GM19463 (cell line): ENCODE data around the gene DNASE2B.

ENCODE experiments used
- ATAC-seq: cut with Tn5 transposase; IDR thresholded peaks from one replicate; pipeline ENCODE4 v1.9.1; 2021; ENCODE audit warnings: mild to moderate bottlenecking, moderate library complexity; ENCODE audit not compliant: unreplicated experiment

Gene DNASE2B

GRCh38 chr1:84373436-84374141, 24.7 kb upstream of the DNASE2B start:
- no peak for ATAC-seq

- no peak for ATAC-seq
Measured at GRCh38 chr1:84374991-84375696, 23.1 kb upstream of the DNASE2B start.

DNA sequence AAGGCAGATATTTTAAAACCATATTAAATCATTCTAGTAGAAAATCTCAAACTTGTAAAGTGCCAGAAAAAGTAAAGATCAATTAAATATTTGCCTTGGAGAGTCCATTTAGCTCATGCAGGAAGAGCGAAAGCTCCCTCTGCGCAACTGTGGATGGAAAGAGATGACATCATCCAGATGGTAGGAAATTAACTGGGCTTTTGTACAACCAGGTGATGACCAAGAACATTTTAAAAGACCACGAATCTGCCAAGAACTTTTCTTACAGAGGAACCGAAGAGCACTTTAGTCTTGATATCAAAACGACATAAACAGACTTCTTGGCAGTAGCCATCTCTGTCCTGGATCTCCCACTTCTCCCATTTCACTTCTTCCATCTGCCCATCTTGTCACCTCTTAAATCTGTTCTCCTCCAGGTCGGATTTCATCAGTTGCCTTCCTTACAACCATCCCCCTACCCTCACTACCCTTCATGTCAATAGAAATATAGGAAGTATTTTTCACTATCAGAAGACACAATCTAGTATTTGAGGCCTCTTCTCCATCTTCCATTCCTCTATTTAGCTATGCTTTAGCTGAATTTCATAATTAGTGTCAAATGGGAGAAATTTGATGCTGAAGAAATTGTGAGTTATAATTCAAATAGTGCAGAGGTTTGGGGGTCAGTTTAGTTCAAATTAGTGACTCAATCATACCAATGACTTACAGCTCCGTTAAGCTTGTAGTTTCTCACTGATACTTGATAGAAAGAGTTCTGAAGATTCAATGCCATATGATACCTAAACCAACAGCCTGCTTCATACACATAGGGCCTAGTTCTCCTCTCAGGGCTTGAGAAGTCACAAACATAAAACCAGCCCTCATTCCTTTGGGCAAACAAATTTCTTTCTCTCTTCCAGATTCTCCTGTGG, 22.0 kb upstream of the DNASE2B start:
- ATAC-seq, result no peak

DNA sequence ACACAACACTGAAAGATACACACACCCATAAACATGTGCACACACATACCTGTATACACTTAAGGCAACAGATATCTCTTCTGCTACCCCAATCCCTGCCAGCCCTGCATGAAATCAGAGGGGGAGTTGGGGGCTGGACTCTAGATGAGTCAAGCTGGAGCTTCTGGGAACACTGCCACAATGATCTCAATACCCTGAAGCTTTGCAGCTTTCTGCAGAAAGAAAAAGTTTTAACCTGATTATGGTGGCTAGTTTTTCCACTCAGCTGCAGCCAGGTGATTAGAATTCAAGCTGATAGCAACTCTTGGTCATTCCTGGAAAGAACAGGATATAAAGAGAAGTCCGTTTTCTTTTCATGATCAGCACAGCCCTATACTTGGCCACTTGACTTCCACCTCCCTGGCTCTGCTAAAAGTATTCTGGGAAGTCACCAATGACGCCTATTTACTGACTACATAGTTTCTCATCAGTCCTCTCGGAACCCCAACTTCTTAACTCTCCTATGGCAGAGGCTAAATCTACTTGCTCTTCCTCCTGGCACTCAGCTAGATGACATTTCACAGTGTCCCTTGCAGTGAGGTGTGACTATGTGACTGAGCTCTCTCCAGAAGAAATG, 20.7 kb upstream of the DNASE2B start:
- ATAC-seq, result no peak

DNA sequence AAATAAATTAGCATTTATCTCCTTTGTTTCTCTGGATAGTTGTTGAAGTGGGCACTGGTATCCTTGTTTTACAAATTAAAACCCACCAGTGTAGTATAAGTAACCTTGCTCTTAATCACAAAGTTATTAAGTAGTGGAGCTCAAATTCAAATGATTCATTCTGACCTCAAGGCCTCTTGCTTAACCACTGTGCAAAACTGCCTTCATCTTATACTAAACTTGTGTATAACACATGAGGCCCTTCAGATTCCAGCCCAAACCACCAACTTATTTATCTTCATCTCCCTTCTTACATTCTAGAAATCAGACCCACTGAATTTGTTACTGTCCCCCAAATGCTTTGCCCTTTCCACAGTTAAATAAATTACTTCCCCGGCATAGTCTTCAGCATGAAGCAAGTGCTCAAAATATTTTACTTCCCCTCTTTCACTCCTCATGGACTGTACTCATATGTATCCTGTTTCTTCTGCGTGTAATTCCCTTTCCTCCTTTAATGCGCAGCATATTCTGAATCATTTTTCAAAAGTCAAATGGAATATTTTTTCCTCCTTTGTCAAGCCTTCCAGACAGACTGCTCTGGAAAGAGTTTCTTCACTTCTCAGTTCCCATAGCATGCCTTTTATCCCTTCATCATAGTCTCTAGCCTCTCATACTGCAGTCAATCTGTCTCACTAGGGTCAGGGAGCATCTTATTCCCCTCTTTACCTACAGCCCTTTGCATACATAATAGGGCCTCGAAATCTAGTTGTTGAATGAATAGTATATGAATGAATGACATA, 19.0 kb upstream of the DNASE2B start:
- ATAC-seq, result no peak

GRCh38 chr1:84379917-84380180, 18.4 kb upstream of the DNASE2B start:
- no peak for ATAC-seq

DNA sequence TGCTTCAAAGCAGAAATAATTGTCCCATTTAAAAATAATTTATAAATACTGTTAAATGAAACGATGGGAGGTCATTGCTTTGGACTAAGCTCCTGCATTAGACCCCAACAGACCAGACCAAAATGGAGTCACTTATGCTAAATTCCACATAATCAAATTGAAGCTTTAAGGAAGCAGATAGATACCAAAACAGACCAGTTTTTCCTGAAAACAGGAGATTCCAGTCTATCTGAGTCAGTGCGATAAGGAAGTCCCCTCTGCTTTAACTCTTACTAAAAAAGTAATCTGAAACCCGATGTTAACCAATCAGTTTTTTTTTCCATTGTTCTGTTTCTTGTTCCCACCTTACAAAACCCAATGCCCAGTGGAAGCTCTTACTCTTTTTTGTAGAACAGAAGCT, 16.2 kb upstream of the DNASE2B start:
- no peak for ATAC-seq

- no peak for ATAC-seq
Measured at GRCh38 chr1:84385347-84385746, 12.9 kb upstream of the DNASE2B start.

DNA sequence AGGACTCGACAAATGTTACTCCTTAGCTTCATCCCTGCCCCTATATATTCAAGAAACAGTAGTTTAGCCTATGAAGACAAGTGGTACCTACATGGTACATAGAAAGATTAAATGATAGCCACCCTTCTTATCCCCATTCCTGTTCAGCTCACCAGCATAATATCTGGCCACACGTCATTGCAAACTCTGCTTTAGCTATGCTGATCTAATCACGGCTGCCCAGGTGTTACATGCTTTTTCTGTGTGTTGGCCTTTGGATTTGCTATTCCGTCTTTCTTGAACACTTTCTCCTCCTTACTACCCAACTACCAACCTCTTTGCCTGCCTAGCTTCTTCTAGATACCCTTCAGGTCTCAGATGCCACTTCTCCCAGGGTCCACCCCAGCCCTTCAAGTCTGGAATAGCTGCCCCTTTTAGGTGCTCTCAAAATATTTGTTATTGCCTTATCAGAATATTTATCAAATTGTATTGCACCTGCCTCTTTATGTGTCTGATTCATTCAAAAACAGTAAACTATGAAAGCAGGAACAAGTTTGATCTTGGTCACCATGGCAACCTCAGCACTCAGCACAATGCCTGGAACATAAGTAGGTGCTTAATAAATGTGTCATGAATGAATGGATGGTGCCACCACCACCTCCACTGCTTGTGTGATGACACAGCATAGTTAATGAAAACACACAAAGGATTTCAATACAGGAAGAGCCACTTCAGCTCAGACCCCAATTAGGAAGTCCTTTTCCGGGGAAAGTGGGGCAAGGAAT, 11.4 kb upstream of the DNASE2B start:
- ATAC-seq, result no peak

GRCh38 chr1:84387480-84388163, 10.7 kb upstream of the DNASE2B start:
- no peak for ATAC-seq

- ATAC-seq, result no peak
Measured at GRCh38 chr1:84390226-84390625, 8.1 kb upstream of the DNASE2B start.

DNA sequence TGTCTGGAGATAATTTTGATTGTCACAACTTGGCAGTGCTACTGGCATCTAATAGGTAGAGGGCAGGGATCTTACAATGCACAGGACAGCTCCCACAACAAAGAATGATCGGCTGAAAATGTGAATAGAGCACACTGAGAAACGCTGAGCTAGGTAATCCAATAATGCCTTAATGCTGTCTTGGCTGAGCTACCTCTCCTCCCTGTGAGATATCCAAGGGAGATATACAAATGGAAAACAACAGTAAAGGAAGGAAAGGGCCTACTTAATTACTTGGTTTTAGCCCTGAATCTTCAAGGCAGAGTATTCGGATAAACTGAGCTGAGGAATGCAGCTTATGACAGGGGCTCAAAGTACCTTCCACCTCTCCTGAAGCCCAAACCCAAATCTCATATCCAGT, 2.9 kb downstream of the DNASE2B start:
- ATAC-seq, result no peak

- no peak for ATAC-seq
Measured at GRCh38 chr1:84402060-84402459, 3.8 kb downstream of the DNASE2B start.

DNA sequence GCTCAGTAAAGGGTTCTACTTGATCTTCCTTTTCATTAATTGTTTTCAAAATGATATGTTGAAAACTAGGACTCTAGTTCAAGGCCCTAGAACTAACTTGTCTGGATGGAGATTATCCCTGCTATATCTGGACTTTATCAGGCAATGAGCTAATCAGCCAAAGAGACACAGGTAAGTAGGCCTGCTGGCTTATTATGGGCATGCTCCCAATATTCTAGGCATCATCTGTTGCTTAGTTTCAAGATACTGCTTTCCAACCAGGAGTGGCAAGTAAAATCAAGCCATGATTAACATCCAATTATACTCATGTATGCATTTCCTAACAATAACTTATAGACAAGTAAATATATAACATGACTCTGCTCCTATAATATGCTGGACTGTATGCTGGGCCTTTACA, 4.2 kb downstream of the DNASE2B start:
- ATAC-seq, result no peak

- ATAC-seq, result no peak
Measured at GRCh38 chr1:84403347-84403746, 5.1 kb downstream of the DNASE2B start.

GRCh38 chr1:84406346-84406861, 8.1 kb downstream of the DNASE2B start:
- ATAC-seq, result no peak

- ATAC-seq, result no peak
Measured at GRCh38 chr1:84407524-84407923, 9.2 kb downstream of the DNASE2B start.

DNA sequence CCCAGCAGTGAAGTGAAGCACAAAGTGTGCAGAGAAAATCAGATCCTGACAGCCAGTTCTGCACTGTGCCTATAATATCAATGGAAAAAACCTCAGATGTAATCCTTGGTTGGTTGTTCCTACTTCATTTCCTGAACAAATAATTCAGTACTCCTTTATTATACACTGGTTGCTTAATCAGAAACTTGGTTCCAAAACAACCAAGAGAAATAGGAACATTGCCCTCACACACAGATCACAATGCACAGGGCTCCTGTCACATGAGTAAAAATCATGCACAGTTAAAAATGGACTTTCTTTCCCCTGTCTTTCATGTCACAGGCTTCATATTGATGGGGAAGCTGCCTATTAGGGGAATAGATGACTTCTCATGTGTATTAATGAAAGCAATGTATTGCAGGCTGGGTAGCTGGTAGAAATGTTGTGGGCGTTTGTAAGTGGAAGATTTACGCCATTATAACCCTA, 9.7 kb downstream of the DNASE2B start:
- ATAC-seq, result no peak

GRCh38 chr1:84409888-84410287, 11.6 kb downstream of the DNASE2B start:
- ATAC-seq, result no peak
